ENCODE data around the gene SDF4. TPM values are rescaled to one million over a fixed set of nuclear protein-coding genes. Genes with fewer than 3 reads are reported as not detected.

SDF4 gene
- total RNA-seq, 1 experiment from 2014 or later = 82.0 TPM

GRCh38 chr1:1259951-1260600 is 28.3 kb upstream of the SDF4 start:
- H3K79me2 ChIP-seq (ENCODE audit: insufficient read depth, low read length) = no peaks in the 10 kb centered on the region; the same call in 1 of the 2 replicates
- H3K23me2 ChIP-seq (ENCODE audit: insufficient read length, low read depth, low read length, poor library complexity, severe bottlenecking) = no peaks in the 10 kb centered on the region
- H3K9ac ChIP-seq (ENCODE audit: extremely low read depth, insufficient read length, low read length) = no peak overlapping the region
- H3K4me1 Mint-ChIP-seq = peaks cover 14 to 27% of the 10 kb centered on the region in 2 experiments
- DNase-seq = no peak
- H3K79me1 ChIP-seq (ENCODE audit: insufficient read depth, low read depth, low read length, poor library complexity, severe bottlenecking) = no peaks in the 10 kb centered on the region
- H3K4me3 Mint-ChIP-seq = no peak overlapping the region
- no peak overlapping the region for H3K56ac ChIP-seq (ENCODE audit: insufficient read length, low read depth, low read length)
- no peak overlapping the region for H3K4me2 ChIP-seq (ENCODE audit: insufficient read depth, insufficient read length, low read length)
- H3K4me1 ChIP-seq (ENCODE audit: insufficient read depth, low read length) = no peaks in the 10 kb centered on the region
- no peak overlapping the region for H4K5ac ChIP-seq (ENCODE audit: insufficient read length, low read depth, low read length)
- H3K27me3 Mint-ChIP-seq (ENCODE audit: low read depth) = peaks cover 3% of the 10 kb centered on the region; the same call in 1 of the 2 replicates
- no peak overlapping the region for H3K4ac ChIP-seq (ENCODE audit: low read depth, low read length)
- H2BK15ac ChIP-seq (ENCODE audit: low read depth, low read length) = no peak overlapping the region
- no peak overlapping the region for H2BK20ac ChIP-seq (ENCODE audit: low read depth, low read length, poor library complexity, severe bottlenecking)
- H3K14ac ChIP-seq (ENCODE audit: insufficient read depth, low read length) = no peak overlapping the region
- H2AFZ ChIP-seq (ENCODE audit: low read length) = no peak overlapping the region
- H2BK12ac ChIP-seq (ENCODE audit: insufficient read length, low read depth, low read length) = no peak overlapping the region
- peak overlapping the region in 2 of 3 experiments; percentile 86 to 89; a peak in 6 of 7 replicates for H3K27ac Mint-ChIP-seq
- H3K23ac ChIP-seq (ENCODE audit: insufficient read length, low read depth, low read length) = no peak overlapping the region
- no peak overlapping the region for H4K91ac ChIP-seq (ENCODE audit: insufficient read length, low read depth, low read length)
- no peaks in the 10 kb centered on the region for H4K20me1 ChIP-seq (ENCODE audit: control insufficient read depth, insufficient read depth, insufficient read length)
- H3K27me3 ChIP-seq (ENCODE audit: insufficient read depth, low read length) = no peaks in the 10 kb centered on the region
- H2BK5ac ChIP-seq (ENCODE audit: insufficient read length, low read length) = no peak overlapping the region
- H3K9me3 Mint-ChIP-seq = no peaks in the 10 kb centered on the region; a peak in 2 of 5 replicates
- no peaks in the 10 kb centered on the region for H3K9me3 ChIP-seq (ENCODE audit: control insufficient read depth, low read depth, low read length)
- H4K8ac ChIP-seq (replicated peaks; ENCODE audit: insufficient read length, low read depth, low read length) = no peak overlapping the region
- H2AK5ac ChIP-seq (ENCODE audit: insufficient read length, low read length) = no peak overlapping the region
- H3T11ph ChIP-seq (ENCODE audit: low read length) = no peak overlapping the region
- peaks cover 38 to 84% (median 67%) of the 10 kb centered on the region in 3 experiments; a peak in 6 of 7 replicates for H3K36me3 Mint-ChIP-seq (ENCODE audit: insufficient read depth in 1 of 3, low read depth in 3 of 3)
- no peak overlapping the region for H3K27ac ChIP-seq (ENCODE audit: insufficient read length, low read depth, low read length)
- no peak for TF ChIP-seq CTCF (conservative IDR thresholded peaks at IDR 0.05)
- no peak overlapping the region for H3K18ac ChIP-seq (ENCODE audit: insufficient read length, low read depth, low read length)
- WGBS (ENCODE audit: extremely low coverage, insufficient read length, low lambda C conversion rate) = no CpG with 5 or more reads among the region's 26 CpGs
- no peak overlapping the region for H2BK120ac ChIP-seq (ENCODE audit: low read depth, low read length, poor library complexity, severe bottlenecking)

Data from H9 (cell line).